ENCODE measurements around the gene CERK.
A peak's percentile ranks its signal among the peaks of the same experiment; 100 is the strongest.

The CERK gene

GRCh38 chr22:46774253-46774979, 36.4 kb upstream of the CERK start:
- peak; percentile 61; the same call in 1 of the 2 replicates for TF ChIP-seq SPI1 (IDR thresholded peaks at IDR 0.05; ENCODE audit: borderline replicate concordance, low read depth)
- TF ChIP-seq REST (IDR thresholded peaks at IDR 0.05; ENCODE audit: insufficient replicate concordance, low read depth) = no peak
- peak overlapping the region; percentile 56 for H3K27ac ChIP-seq (replicated peaks)
- H3K4me3 ChIP-seq (replicated peaks; ENCODE audit: insufficient read depth, low read length) = no peak overlapping the region

GRCh38 chr22:46773076-46773475, 35.0 kb upstream of the CERK start:
- no peak for DNase-seq (ENCODE audit: low read depth in 1 of 2, low spot score in 1 of 2)
- Histone ChIP-seq H3K27ac (replicated peaks) (peak overlapping the region; percentile 27; the same call in 1 of the 2 replicates), H3K4me3 (replicated peaks; ENCODE audit: insufficient read depth, low read length) (no peak overlapping the region)

More at GRCh38 chr22:46774253-46774979, 36.4 kb upstream of the CERK start:
- peak in 1 of 2 experiments; percentile 68 for DNase-seq (ENCODE audit: low read depth in 1 of 2, low spot score in 1 of 2)
- H3K27me3 ChIP-seq (ENCODE audit: insufficient read depth, poor library complexity, severe bottlenecking) = no peaks in the 10 kb centered on the region

DNA sequence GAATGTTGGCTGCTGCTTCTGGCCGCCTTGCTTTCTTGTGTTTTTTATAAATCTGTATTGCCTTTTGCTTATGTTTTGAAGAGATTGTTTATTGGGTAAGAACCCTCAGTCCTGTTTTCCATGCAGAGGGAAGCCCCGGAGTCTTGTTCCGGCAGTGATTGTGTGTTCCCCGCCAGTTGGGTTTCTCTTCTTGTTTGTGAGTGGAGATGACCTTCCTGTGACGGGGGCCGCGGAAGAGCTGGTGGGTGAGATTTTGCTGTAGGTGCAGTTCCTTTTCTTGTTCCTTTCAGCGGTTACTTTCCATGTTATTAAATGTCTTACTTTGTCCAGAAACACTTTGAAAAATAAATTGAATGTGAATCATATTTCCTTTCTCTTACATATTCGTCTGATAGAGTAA, 32.7 kb upstream of the CERK start:
- H3K27me3 ChIP-seq (ENCODE audit: insufficient read depth, poor library complexity, severe bottlenecking) = no peaks in the 10 kb centered on the region
- no peak for DNase-seq (ENCODE audit: low read depth in 1 of 2, low spot score in 1 of 2)
- TF ChIP-seq, protein P1, sequence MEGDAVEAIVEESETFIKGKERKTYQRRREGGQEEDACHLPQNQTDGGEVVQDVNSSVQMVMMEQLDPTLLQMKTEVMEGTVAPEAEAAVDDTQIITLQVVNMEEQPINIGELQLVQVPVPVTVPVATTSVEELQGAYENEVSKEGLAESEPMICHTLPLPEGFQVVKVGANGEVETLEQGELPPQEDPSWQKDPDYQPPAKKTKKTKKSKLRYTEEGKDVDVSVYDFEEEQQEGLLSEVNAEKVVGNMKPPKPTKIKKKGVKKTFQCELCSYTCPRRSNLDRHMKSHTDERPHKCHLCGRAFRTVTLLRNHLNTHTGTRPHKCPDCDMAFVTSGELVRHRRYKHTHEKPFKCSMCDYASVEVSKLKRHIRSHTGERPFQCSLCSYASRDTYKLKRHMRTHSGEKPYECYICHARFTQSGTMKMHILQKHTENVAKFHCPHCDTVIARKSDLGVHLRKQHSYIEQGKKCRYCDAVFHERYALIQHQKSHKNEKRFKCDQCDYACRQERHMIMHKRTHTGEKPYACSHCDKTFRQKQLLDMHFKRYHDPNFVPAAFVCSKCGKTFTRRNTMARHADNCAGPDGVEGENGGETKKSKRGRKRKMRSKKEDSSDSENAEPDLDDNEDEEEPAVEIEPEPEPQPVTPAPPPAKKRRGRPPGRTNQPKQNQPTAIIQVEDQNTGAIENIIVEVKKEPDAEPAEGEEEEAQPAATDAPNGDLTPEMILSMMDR (IDR thresholded peaks at IDR 0.05; ENCODE audit: insufficient read depth, low read length) = no peak
- TF ChIP-seq SPI1 (IDR thresholded peaks at IDR 0.05; ENCODE audit: borderline replicate concordance, low read depth) (no peak), GABPA (IDR thresholded peaks at IDR 0.05; ENCODE audit: low read depth) (no peak), POLR2AphosphoS5 (IDR thresholded peaks at IDR 0.05; ENCODE audit: low read depth) (no peak), REST (IDR thresholded peaks at IDR 0.05; ENCODE audit: insufficient replicate concordance, low read depth) (no peak)
- H3K4me3 ChIP-seq (replicated peaks; ENCODE audit: insufficient read depth, low read length) = no peak overlapping the region
- no peak overlapping the region for H3K27ac ChIP-seq (replicated peaks)

More at GRCh38 chr22:46773076-46773475, 35.0 kb upstream of the CERK start:
- no peak for TF ChIP-seq SPI1 (IDR thresholded peaks at IDR 0.05; ENCODE audit: borderline replicate concordance, low read depth)
- TF ChIP-seq REST (IDR thresholded peaks at IDR 0.05; ENCODE audit: insufficient replicate concordance, low read depth) = no peak
- no peaks in the 10 kb centered on the region for H3K27me3 ChIP-seq (ENCODE audit: insufficient read depth, poor library complexity, severe bottlenecking)

DNA sequence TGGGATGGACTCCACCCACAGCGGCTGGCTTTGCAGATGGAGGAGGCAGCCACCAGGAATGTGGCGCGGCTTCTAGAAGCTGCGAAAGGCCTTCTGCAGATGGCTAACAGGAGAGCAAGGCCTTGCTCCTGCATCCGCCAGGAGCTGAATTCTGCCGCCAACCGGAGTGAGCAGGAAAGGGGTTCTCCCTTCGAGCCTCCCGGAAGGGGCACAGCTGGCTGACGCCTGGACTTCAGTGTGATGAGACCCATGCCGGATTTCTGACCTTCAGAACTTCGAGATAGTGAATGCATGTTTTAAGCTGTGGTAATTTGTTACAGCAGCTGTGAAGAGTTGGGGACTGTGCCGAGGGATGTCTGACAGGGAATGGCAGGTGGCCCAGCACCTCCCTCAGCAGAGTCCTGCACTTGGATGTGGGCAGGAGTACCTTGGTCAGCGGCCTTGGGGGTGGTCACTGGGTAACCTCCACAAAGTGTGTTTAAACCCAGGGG, 32.1 kb upstream of the CERK start:
- no peak overlapping the region for H3K27ac ChIP-seq (replicated peaks)
- H3K27me3 ChIP-seq (ENCODE audit: insufficient read depth, poor library complexity, severe bottlenecking) = no peaks in the 10 kb centered on the region
- TF ChIP-seq SPI1 (IDR thresholded peaks at IDR 0.05; ENCODE audit: borderline replicate concordance, low read depth) (no peak), REST (IDR thresholded peaks at IDR 0.05; ENCODE audit: insufficient replicate concordance, low read depth) (peak; percentile 61)
- DNase-seq (ENCODE audit: low read depth in 1 of 2, low spot score in 1 of 2) = no peak
- no peak overlapping the region for H3K4me3 ChIP-seq (replicated peaks; ENCODE audit: insufficient read depth, low read length)

Data from HL-60 (cell line).